ENCODE results near the gene ITGB6. TPM values are rescaled to one million over a fixed set of nuclear protein-coding genes. Genes with fewer than 3 reads are reported as not detected.

ITGB6 gene
- total and polyA plus RNA-seq, 2 donors (not counting 3 experiments of a cell fraction or from before 2014, with no cell fraction given), result 0.03 TPM; not detected in 1

GRCh38 chr2:160054984-160055725, 144.9 kb downstream of the ITGB6 start:
- H3K9me3 ChIP-seq (replicated peaks; ENCODE audit: control insufficient read depth, insufficient read depth, low read length), result no peaks in the 10 kb centered on the region
- TF ChIP-seq GATA2 (IDR thresholded peaks at IDR 0.05; ENCODE audit: insufficient read depth, insufficient read length, low read depth, low read length) (no peak), MAX (IDR thresholded peaks at IDR 0.05; ENCODE audit: insufficient read depth, insufficient read length) (no peak), EZH2 (IDR thresholded peaks at IDR 0.05; ENCODE audit: borderline replicate concordance, low read depth, low read length, severe bottlenecking) (no peak), FOS (IDR thresholded peaks at IDR 0.05; ENCODE audit: borderline replicate concordance, insufficient read depth, low read length) (no peak), JUN (IDR thresholded peaks at IDR 0.05; ENCODE audit: borderline replicate concordance, insufficient read depth, insufficient read length, low read depth) (no peak), POLR2AphosphoS5 (IDR thresholded peaks at IDR 0.05; ENCODE audit: insufficient read depth, low read depth, low read length) (no peak), MYC (IDR thresholded peaks at IDR 0.05; ENCODE audit: low read depth, low read length) (no peak), POLR2A (IDR thresholded peaks at IDR 0.05; ENCODE audit: low read depth, low read length) (no peak), CTCF (IDR thresholded peaks at IDR 0.05; ENCODE audit: extremely low read depth in 1 of 2, insufficient read depth in 1 of 2, low read depth in 1 of 2, low read length in 2 of 2) (no peak)
- H3K27ac ChIP-seq (ENCODE audit: insufficient read depth, low read depth, low read length), result no peak overlapping the region
- H3K27me3 ChIP-seq (ENCODE audit: control insufficient read depth in 2 of 2, insufficient read depth in 2 of 2, low read length in 2 of 2), result no peaks in the 10 kb centered on the region
- ChIA-PET POLR2A (no interaction called here), CTCF (interaction anchor here (0.8 to 2.3 kb wide), 3 partner anchors 14 to 939 kb away, joined by 3 to 6 read pairs (median 4); no protein-coding TSS in a partner anchor)
- no peaks in the 10 kb centered on the region for H3K36me3 ChIP-seq (ENCODE audit: control insufficient read depth in 2 of 2, extremely low read depth in 1 of 2, insufficient read depth in 2 of 2, low read length in 2 of 2)
- H3K4me2 ChIP-seq (ENCODE audit: insufficient read depth, low read length), result no peak overlapping the region
- no peak overlapping the region for H2AFZ ChIP-seq (ENCODE audit: low read depth, low read length)
- H3K9me1 ChIP-seq (replicated peaks; ENCODE audit: control insufficient read depth, extremely low read depth, insufficient read depth, low read length), result no peaks in the 10 kb centered on the region
- peak; percentile 64 for DNase-seq (ENCODE audit: low read depth, low spot score)
- H3K4me1 ChIP-seq (ENCODE audit: control insufficient read depth, extremely low read depth, insufficient read depth, low read length), result peaks cover 25% of the 10 kb centered on the region
- H4K20me1 ChIP-seq (replicated peaks; ENCODE audit: control insufficient read depth, extremely low read depth, insufficient read depth, low read length), result no peaks in the 10 kb centered on the region
- H3K4me3 ChIP-seq (replicated peaks in 1 of 3; ENCODE audit: insufficient read depth in 1 of 3, low read depth in 1 of 3, low read length in 3 of 3), result no peak overlapping the region
- H3K9ac ChIP-seq (replicated peaks; ENCODE audit: extremely low read depth, insufficient read depth, low read length), result no peak overlapping the region
- peak; percentile 66 for FAIRE-seq
- dilution Hi-C loops (cut with MboI; ENCODE audit: extremely low pct_ligation_motif_present, low sequenced_read_pairs), result no loop called here
- no TSS peak for BruUV-seq (replicated peaks)
- H3K79me2 ChIP-seq (ENCODE audit: control insufficient read depth, insufficient read depth, low read length), result peaks cover 36% of the 10 kb centered on the region
- intact Hi-C loops (cut with micrococcal nuclease), result no loop called here
